ELF-1 (cell line): ENCODE data around the gene NUAK1.

Experiments used
- DNase-seq: peaks from one replicate; pipeline ENCODE4 v3.0.0-alpha.2; 2016; ENCODE audit warnings: low read depth, low spot score

Gene NUAK1

DNA sequence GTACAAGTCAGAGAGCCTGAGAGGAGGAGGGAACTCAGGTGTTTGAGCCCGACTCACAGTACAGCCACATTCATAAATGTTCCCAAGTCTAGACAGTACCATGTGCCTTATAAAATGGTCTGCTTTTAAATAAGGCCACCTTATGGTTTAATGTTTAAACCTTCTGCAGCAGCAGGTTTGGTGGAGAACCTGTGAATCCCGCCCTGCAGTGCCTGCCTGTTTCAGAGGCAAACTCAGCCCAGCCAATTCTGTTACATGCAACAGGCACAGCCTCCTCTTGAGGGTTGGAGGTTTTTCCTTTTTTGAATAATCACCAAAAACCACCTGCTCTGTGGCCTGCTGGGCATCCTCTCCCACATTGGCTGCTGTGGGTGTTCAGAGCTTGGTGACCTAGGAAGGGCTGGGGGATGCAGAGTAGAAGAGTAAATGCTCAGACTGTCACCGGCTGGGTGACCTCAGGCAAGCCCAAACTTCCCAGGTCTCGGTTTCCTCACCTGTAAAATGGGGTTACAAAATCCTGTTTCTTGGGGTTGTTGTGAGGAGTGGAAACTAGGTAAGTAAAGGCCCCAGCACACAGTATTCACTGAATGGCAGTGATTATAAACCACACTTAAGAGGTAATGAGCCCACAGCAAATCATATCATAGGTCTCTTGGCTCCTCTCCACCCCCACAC lies 28.0 kb downstream of the NUAK1 start:
- no peak for DNase-seq

DNA sequence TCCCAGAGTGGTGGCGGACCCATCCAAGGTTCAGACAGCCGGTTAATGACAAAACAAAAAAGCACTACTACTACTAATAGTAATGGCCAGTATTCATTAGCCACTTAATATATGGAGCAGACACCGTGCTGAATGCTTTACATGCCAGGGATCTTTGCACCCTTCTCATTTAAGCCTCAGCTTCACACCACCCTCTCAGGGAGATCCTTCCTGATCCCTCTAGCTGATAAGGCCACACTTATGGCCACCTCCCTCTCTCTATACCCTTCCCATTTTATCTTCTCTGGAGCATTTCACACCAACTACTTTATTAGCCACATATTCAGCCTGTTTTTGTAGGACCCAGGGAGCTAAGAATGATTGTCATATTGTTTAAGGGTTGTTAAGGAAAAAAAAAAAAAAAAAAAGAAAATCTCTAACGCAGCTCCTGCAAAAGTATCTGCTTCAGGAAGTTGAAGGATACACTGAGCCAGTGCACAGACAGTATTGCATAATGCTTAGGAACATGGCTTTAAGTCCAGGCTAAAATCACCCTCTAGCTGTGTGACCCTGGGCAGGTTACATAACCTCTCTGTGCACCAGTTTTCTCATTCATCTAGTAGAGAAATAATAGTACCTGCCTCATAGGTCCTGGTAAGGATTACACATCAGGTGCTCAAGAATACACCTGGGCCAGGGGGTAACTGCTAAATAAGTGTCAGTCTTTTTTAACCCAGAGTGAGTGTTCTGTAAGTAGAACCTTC lies 29.4 kb downstream of the NUAK1 start:
- DNase-seq: no peak

GRCh38 chr12:106108185-106108835 lies 30.4 kb downstream of the NUAK1 start:
- peak; percentile 64 for DNase-seq

GRCh38 chr12:106107566-106107965 lies 31.2 kb downstream of the NUAK1 start:
- no peak for DNase-seq

GRCh38 chr12:106106892-106107291 lies 31.9 kb downstream of the NUAK1 start:
- peak; percentile 82 for DNase-seq

- DNase-seq: no peak
These were observed 32.6 kb downstream of the NUAK1 start for GRCh38 chr12:106106061-106106566.

- DNase-seq: no peak
These were observed 37.0 kb downstream of the NUAK1 start for GRCh38 chr12:106101803-106102202.

GRCh38 chr12:106098691-106099200 lies 40.0 kb downstream of the NUAK1 start:
- peak; percentile 50 for DNase-seq

- no peak for DNase-seq
These were observed 41.7 kb downstream of the NUAK1 start for GRCh38 chr12:106097011-106097410.

DNA sequence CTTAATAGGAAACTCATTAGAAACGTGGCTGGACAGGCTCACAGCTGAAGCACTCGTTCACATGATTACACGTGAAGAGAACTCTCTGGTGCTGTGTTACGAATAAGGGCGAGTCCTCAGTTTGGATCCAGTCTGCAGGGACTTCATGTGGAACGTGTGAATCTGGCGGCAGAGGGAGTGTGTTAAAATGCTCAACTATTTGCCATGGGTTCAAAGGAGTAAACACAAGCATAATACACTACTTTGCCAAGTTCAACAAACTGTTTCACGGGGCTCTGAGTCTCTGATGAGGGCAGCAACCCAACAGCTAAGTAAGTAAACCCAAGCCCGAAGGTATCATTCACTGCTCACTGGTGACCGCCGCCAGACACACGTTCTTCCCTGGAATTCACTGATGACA lies 42.4 kb downstream of the NUAK1 start:
- no peak for DNase-seq

- DNase-seq: no peak
These were observed 44.5 kb downstream of the NUAK1 start for GRCh38 chr12:106094304-106094703.

DNA sequence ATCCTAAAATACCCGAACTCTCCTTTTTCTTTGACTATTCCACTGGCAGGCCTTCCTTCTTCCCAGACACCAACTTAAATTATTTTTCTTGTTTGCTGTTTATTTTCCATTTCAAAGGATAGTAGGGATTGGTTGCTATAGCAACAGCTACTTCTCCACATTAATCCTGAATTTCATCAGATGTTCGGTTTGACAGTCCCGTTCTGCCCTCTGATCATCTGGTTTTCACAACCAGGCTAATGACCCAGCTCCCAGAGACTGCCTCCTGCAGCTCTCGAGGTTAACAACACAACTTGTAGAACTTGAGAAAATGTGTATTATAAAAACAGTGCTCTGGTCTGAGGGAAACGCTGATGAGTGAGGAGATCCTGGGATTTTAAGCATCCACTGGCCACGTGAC lies 45.5 kb downstream of the NUAK1 start:
- DNase-seq: no peak

DNA sequence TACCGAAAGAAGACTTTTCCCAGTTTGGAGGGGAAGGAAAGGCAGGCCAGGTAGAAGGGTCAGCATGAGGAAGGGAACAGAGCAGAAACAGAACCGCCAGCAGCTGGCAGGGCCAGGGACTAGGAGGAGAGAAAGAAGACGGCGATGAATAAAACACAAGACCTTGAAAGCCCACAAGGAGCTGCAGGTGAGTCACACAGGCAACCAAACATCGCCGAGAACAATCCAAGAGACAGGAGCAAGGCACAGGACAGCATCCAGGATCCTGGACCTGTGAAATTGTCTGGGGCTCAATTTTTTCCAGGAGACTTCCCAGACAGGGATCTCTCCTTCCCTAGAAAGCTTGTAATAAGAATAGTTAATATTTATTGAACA lies 47.3 kb downstream of the NUAK1 start:
- no peak for DNase-seq

- no peak for DNase-seq
These were observed 47.9 kb downstream of the NUAK1 start for GRCh38 chr12:106090591-106091445.

GRCh38 chr12:106089935-106090334 lies 48.8 kb downstream of the NUAK1 start:
- DNase-seq: no peak

- no peak for DNase-seq
These were observed 49.8 kb downstream of the NUAK1 start for GRCh38 chr12:106088811-106089485.

GRCh38 chr12:106088246-106088808 lies 50.4 kb downstream of the NUAK1 start:
- no peak for DNase-seq

DNA sequence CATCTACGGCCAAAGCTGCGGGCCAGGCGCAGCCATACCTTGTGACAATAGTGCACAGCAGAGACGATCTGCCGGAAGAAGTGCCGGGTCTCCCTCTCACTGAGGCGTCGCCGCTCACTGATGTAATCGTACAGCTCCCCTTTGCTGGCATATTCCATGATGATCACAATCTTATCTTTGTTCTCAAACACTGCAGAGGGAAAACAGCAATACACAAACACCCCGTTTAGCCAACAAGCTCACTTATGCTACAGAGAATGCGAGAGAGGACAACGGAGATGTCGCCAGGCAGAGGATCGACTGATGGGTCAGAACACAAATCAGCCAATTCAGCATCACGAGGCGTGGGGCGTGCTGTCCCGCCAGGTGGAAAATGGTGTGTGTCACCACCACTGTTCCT lies 52.1 kb downstream of the NUAK1 start:
- DNase-seq: no peak

GRCh38 chr12:106085213-106085612 lies 53.5 kb downstream of the NUAK1 start:
- DNase-seq: no peak

DNA sequence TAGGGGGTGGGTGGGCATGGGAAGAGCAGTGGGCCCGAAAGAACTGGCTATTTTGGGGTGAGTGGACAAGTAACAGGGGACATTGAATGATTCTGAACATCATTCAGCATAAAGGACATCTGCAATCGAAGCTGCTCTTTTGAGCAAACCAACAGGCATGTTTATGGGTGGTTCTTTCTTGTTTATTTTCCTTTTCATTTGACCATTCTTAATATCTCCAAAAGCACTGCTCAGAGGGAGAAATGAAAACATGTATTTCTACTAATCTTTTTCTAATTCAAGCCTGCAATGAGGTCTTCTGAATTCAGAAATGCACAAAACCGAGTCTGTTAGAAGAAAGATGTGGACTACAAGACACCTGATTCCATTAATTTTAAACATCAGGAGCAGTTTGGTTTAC lies 54.0 kb downstream of the NUAK1 start:
- DNase-seq: no peak
